Right renal pelvis (tissue), 4 donors: ENCODE data around the gene CXCL5. TPM values are rescaled to one million over a fixed set of nuclear protein-coding genes. Genes with fewer than 3 reads are reported as not detected.
"Not testable (repeated sequence)": the region's sequence is repeated elsewhere in the genome, so short reads cannot be mapped to it uniquely, and the experiment has no call there.

Experiments used
- DNase-seq, 4 donors: peaks; one replicate each; pipeline ENCODE4 v3.0.0-alpha.2; 2013; ENCODE audit warnings: low read depth in 4 of 4, low spot score in 3 of 4, missing footprints in 1 of 4
- polyA plus RNA-seq, 4 donors: library from polyadenylated mRNA; unstranded; fragments of 120-200 nt; gene quantifications; one replicate each; pipeline ENCODE4 v1.2.1, GENCODE V29; 2013; ENCODE audit not compliant: insufficient read length in 4 of 4

The CXCL5 gene
- polyA plus RNA-seq, 4 donors, result 0.15 to 0.27 (median 0.19) TPM

GRCh38 chr4:73976716-73977115 is 21.8 kb downstream of the CXCL5 start:
- DNase-seq, result no peak

- no peak for DNase-seq
Observed at GRCh38 chr4:73976217-73976616, 22.3 kb downstream of the CXCL5 start.

- no peak for DNase-seq
Observed at GRCh38 chr4:73974352-73974751, 24.1 kb downstream of the CXCL5 start.

- DNase-seq, result no peak
Observed at GRCh38 chr4:73970945-73971344, 27.5 kb downstream of the CXCL5 start.

- no peak for DNase-seq
Observed at GRCh38 chr4:73970011-73970410, 28.5 kb downstream of the CXCL5 start.

DNA sequence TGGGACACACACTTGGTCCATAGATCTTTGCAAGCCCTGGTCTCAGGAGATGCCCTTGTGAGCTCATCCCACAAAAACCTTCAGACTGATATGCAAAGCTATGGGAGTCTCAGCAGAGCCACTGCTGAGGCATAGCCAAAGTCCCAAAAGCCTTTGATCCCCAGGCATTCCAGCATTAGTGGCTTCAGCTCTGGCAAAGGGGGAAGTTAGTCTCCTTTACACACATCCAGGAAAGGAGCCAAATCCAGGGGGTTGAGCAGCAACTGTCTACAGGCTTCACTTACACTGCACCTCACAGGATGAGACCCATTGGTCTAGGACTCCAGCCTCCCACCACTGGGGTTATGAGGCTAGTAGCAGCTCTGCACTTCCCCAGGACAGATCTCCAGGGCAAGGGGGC is 30.6 kb downstream of the CXCL5 start:
- no peak for DNase-seq

DNA sequence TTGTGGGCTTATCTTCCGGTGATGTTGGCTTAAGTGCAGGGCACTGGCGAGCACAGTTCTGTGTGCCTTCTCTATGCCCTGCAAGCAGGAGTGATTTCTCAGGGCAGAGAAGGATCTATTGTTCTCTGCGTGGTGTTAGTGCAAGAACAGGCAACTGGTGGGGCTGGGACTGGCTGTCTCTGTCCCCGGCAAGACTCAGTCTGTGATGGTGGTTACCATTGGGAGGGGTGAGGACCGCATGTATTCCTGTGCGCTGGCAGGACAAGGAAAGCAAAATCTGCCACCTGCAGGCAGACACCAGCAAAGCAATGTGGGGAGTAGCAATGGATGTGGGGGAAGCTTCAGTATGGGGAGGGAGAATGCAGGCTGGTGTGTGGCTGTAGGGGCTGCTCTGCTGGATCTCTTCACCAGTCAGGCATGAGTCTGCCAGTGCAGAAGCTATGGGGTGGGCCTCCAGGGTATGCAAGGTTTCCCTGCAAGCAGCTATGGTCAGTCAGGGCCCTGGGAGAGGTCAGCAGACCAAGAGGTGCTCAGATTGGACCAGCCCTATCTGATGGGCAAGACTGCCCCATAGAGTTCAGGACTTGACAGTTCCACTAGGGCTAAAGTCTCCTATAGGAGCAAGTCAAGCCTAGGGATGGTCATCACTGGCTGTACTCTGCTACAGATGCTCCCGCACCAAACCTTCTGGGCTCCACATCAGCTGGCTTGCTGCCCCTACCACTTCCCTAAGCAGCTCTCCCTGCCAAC is 33.4 kb downstream of the CXCL5 start:
- no peak for DNase-seq

- DNase-seq, result no peak
Observed at GRCh38 chr4:73962724-73963123, 35.8 kb downstream of the CXCL5 start.

GRCh38 chr4:73959041-73959440 is 39.4 kb downstream of the CXCL5 start:
- not testable (repeated sequence) for DNase-seq

DNA sequence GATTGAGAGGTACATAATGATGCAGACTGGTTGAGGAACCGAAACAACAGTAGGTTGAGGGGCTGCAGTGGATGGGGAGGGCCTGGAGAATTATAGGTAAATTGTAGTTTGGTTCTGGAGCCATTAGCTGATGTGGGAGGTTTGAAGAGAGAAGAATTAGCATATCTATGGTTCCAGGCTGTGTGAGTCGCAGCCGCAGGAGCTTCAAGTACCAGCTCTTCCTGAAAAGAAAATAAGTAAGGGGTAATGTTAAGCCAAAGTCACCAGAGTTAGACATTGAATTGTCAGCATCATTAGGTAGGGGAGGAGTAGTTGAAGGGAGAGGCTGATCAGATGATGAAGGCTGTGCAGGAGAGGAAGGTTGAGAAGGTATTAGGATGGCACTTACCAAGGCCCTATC is 46.1 kb downstream of the CXCL5 start:
- DNase-seq, result no peak

DNA sequence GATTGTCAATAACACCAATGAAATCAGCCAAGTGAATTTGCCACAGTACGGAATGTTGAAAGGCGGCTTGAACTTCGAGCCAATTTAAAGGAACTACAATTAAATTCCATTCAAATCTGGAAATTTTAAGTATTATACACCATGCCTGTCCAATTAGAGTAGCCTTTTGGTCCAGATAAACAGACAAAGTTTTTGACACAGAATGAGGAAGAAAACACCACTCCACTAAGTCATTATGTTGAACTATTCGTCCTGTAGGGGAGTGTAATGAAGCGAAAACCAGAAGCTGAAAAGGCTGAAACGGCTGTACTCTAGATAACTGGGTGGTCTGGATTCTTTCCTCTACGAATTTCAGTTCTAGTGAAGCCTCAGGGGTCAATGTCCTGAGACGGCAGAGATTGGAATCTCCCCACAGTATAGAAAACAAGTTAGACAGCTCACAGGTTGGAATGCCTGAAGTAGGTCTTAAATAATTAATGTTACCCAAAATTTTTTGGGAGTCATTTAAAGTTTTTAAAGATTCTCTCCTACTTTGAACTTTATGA is 48.0 kb downstream of the CXCL5 start:
- DNase-seq, result not testable (repeated sequence)

GRCh38 chr4:73948990-73949706 is 49.3 kb downstream of the CXCL5 start:
- no peak for DNase-seq

- DNase-seq, result no peak
Observed at GRCh38 chr4:73948291-73948690, 50.2 kb downstream of the CXCL5 start.

- no peak for DNase-seq
Observed at GRCh38 chr4:73947239-73947985, 51.1 kb downstream of the CXCL5 start.

- DNase-seq, result no peak
Observed at GRCh38 chr4:73945674-73946449, 52.6 kb downstream of the CXCL5 start.

Other genes starting within 250 kb of the CXCL5 start
- gene CXCL6, start 162.0 kb downstream of the CXCL5 start, polyA plus RNA-seq, result under 1 TPM in 3 of 4 donors, not detected in 1; 0.08 to 0.26 (median 0.11) TPM
- gene PF4V1, start 145.4 kb downstream of the CXCL5 start, polyA plus RNA-seq, result 1 to 10 TPM in 1 of 4 donors, under 1 TPM in 3; 0.42 to 1.1 (median 0.55) TPM
- gene CXCL1, start 129.3 kb downstream of the CXCL5 start, polyA plus RNA-seq, result under 1 TPM; 0.39 to 0.91 (median 0.68) TPM
- 10 to 100 TPM in 1 of 4 donors, 1 to 10 TPM in 3; 4.8 to 15.0 (median 5.8) TPM for gene PF4, start 16.6 kb downstream of the CXCL5 start, polyA plus RNA-seq
- gene PPBP, start 10.5 kb downstream of the CXCL5 start, polyA plus RNA-seq, result 10 to 100 TPM; 13.2 to 55.2 (median 20.9) TPM
- gene CXCL3, start 40.0 kb upstream of the CXCL5 start, polyA plus RNA-seq, result under 1 TPM; 0.09 to 0.36 (median 0.31) TPM
- under 1 TPM; 0.24 to 0.73 (median 0.26) TPM for gene CXCL2, start 100.5 kb upstream of the CXCL5 start, polyA plus RNA-seq
- gene MTHFD2L, start 159.4 kb upstream of the CXCL5 start, polyA plus RNA-seq, result 10 to 100 TPM; 22.6 to 31.0 (median 29.5) TPM